Measurements from ENCODE around the gene CCNQ. TPM values are rescaled to one million over a fixed set of nuclear protein-coding genes. Genes with fewer than 3 reads are reported as not detected.

CCNQ gene
- total and polyA plus RNA-seq, 2 donors (not counting 1 experiment from before 2014, with no cell fraction given) = 31.8 to 66.0 TPM

DNA sequence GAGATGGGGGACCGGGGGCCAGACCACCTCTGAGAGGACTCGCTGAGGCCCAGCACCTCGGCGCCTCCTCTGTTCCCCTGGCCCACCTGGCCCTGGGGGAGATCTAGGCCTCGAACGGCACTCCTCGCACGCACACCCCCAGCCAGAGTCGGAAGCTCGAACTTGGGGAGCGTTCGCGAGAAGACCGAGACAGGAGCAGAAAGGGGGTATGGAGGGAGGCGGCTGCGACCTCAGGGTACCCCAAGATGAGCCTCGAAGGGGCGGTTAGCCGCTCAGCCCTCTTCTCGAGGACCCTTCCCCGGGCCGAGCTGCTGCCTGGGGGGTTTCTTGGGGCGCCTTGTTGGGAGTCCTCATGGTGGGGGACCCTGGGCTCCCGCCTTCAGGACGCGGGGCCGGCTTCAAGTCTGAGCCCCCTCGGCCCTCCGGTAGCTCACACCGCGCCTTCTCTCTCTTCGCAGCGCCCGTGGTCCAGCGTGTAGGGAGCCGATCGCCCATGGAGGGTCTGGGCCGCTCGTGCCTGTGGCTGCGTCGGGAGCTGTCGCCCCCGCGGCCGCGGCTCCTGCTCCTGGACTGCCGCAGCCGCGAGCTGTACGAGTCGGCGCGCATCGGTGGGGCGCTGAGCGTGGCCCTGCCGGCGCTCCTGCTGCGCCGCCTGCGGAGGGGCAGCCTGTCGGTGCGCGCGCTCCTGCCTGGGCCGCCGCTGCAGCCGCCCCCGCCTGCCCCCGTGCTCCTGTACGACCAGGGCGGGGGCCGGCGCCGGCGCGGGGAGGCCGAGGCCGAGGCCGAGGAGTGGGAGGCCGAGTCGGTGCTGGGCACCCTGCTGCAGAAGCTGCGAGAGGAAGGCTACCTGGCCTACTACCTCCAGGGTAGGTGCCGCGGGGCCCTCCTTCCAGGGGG lies 48.8 kb upstream of the CCNQ start:
- ChIA-PET CTCF (interaction anchor here (0.7 to 6.3 kb wide), 7 partner anchors 11 to 108 kb away, joined by 3 to 25 read pairs (median 3); no protein-coding TSS in a partner anchor), POLR2A (no interaction called here)
- Histone ChIP-seq H3K27me3 (replicated peaks in 1 of 4; ENCODE audit: control extremely low read depth in 1 of 4, control insufficient read depth in 3 of 4, insufficient read depth in 4 of 4, low read length in 3 of 4) (peaks cover 0 to 52% (median 12%) of the 10 kb centered on the region in 4 experiments), H3K4me1 (ENCODE audit: control insufficient read depth in 2 of 2, insufficient read depth in 2 of 2, low read length in 2 of 2) (peaks cover 9 to 23% of the 10 kb centered on the region in 2 donors), H3K9ac (ENCODE audit: low read length) (no peak overlapping the region), H3K79me2 (ENCODE audit: control insufficient read depth, insufficient read depth, low read length) (no peaks in the 10 kb centered on the region), H2AFZ (ENCODE audit: insufficient read depth, low read depth, low read length, poor library complexity, severe bottlenecking) (peak overlapping the region; percentile 42), H3K4me3 (ENCODE audit: control extremely low read depth in 1 of 5, extremely low read depth in 1 of 5, insufficient read depth in 1 of 5, low read depth in 2 of 5, low read length in 4 of 5) (peak overlapping the region in 2 of 5 experiments; percentile 12 to 33), H3K36me3 (replicated peaks in 1 of 2; ENCODE audit: control extremely low read depth in 1 of 2, control insufficient read depth in 1 of 2, extremely low read depth in 1 of 2, insufficient read depth in 2 of 2, low read length in 1 of 2) (no peaks in the 10 kb centered on the region), H3K27ac (ENCODE audit: low read length in 2 of 2) (no peak overlapping the region), H3K9me3 (ENCODE audit: control extremely low read depth in 1 of 3, control insufficient read depth in 2 of 3, insufficient read depth in 1 of 3, low read length in 2 of 3) (no peaks in the 10 kb centered on the region), H4K20me1 (ENCODE audit: control insufficient read depth, insufficient read depth, low read length, poor library complexity, severe bottlenecking) (no peaks in the 10 kb centered on the region), H3K4me2 (replicated peaks; ENCODE audit: low read depth, low read length, poor library complexity, severe bottlenecking) (peak overlapping the region; percentile 70)
- TF ChIP-seq EZH2 (IDR thresholded peaks at IDR 0.05; ENCODE audit: borderline replicate concordance, insufficient read depth, low read depth, low read length, poor library complexity, severe bottlenecking) = no peak
- TF ChIP-seq, protein P1, sequence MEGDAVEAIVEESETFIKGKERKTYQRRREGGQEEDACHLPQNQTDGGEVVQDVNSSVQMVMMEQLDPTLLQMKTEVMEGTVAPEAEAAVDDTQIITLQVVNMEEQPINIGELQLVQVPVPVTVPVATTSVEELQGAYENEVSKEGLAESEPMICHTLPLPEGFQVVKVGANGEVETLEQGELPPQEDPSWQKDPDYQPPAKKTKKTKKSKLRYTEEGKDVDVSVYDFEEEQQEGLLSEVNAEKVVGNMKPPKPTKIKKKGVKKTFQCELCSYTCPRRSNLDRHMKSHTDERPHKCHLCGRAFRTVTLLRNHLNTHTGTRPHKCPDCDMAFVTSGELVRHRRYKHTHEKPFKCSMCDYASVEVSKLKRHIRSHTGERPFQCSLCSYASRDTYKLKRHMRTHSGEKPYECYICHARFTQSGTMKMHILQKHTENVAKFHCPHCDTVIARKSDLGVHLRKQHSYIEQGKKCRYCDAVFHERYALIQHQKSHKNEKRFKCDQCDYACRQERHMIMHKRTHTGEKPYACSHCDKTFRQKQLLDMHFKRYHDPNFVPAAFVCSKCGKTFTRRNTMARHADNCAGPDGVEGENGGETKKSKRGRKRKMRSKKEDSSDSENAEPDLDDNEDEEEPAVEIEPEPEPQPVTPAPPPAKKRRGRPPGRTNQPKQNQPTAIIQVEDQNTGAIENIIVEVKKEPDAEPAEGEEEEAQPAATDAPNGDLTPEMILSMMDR (IDR thresholded peaks at IDR 0.05) = no peak
- 7% methylated on average over 54 of the region's 85 CpGs for WGBS (ENCODE audit: insufficient coverage)
- no peak for ATAC-seq (ENCODE audit: low read depth)
- Mint-ChIP-seq H3K4me1 (peaks cover 10% of the 10 kb centered on the region), H3K4me3 (peak overlapping the region; percentile 63), H3K27ac (no peak overlapping the region), H3K27me3 (peaks cover 12% of the 10 kb centered on the region), H3K9me3 (ENCODE audit: insufficient read depth) (no peaks in the 10 kb centered on the region)
- peak; percentile 33 for DNase-seq
- intact Hi-C loops (cut with micrococcal nuclease) = loop anchor here (5.0 kb wide), 1 partner anchor 35 kb away; no protein-coding TSS in a partner anchor
